ENCODE data around the gene SLC7A1.

- TF ChIP-seq CTCF (IDR thresholded peaks at IDR 0.05) (no peak), POLR2A (IDR thresholded peaks at IDR 0.05) (no peak)
Measured at GRCh38 chr13:29566206-29566605, 29.3 kb downstream of the SLC7A1 start.
